Neural progenitor cell (in vitro differentiated cells): Measurements from ENCODE around the gene RELN.

ENCODE experiments used
- CTCF ChIP-seq: fragments of 200-600 bp; sonication (generic); IDR thresholded peaks from 2 replicates; pipeline ENCODE4 v1.5.1; 2017; ENCODE audit warnings: antibody characterized with exemption, mild to moderate bottlenecking
- EZH2 ChIP-seq: fragments of 200-600 bp; sonication (generic); IDR thresholded peaks from 2 replicates; pipeline ENCODE4 v1.6.1; 2017; ENCODE audit warnings: antibody characterized with exemption, mild to moderate bottlenecking, moderate library complexity
- EZH2phosphoT487 ChIP-seq: fragments of 200-600 bp; sonication (generic); IDR thresholded peaks from 2 replicates; pipeline ENCODE4 v1.6.1; 2017; ENCODE audit warnings: antibody characterized with exemption

GRCh38 chr7:103796327-103796962, 193.0 kb downstream of the RELN start:
- TF ChIP-seq CTCF (no peak), EZH2 (no peak), EZH2phosphoT487 (no peak)
